Ovary (tissue), 3 donors: ENCODE measurements around the gene CSF1R.

Experiments
- POLR2A ChIP-seq: fragments of 450-650 bp; IDR thresholded peaks from one replicate; pipeline ENCODE4 v1.6.1; 2017; ENCODE audit warnings: antibody characterized with exemption, mild to moderate bottlenecking, moderate library complexity
- TF ChIP-seq, protein P1 (sequence below), 3 donors: fragments of 450-650 bp in 2 of 3; fragments of 200-600 bp in 1 of 3; IDR thresholded peaks; one replicate each; pipeline versions ENCODE4 v1.5.1 to v1.8.0; 2016 to 2022; ENCODE audit warnings: antibody characterized with exemption in 3 of 3, mild to moderate bottlenecking in 1 of 3
- donor health status: DM: no; HTN: no; CAD: no.

DNA sequence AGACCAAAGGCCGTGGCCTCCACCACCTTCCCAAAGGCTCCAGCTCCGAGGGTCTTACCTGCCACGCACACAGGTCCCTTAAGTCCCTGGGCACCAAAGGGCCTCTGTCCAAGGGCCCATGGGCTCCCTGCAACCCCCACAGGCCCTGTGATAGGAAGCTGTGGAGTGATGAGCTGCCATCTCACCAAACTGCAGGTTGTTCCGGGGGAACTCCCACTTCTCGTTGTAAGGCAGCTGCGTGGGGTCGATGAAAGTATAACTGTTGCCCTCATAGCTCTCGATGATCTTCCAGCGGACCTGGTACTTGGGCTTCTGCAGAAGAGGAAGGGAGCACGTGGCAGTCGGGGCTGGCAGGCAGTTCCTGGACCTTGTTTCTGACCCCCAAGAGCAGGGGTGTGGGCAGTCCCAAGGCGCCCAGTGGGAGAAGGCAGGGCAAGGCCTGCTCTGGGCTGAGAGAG, 24.8 kb downstream of the CSF1R start:
- TF ChIP-seq, protein P1, sequence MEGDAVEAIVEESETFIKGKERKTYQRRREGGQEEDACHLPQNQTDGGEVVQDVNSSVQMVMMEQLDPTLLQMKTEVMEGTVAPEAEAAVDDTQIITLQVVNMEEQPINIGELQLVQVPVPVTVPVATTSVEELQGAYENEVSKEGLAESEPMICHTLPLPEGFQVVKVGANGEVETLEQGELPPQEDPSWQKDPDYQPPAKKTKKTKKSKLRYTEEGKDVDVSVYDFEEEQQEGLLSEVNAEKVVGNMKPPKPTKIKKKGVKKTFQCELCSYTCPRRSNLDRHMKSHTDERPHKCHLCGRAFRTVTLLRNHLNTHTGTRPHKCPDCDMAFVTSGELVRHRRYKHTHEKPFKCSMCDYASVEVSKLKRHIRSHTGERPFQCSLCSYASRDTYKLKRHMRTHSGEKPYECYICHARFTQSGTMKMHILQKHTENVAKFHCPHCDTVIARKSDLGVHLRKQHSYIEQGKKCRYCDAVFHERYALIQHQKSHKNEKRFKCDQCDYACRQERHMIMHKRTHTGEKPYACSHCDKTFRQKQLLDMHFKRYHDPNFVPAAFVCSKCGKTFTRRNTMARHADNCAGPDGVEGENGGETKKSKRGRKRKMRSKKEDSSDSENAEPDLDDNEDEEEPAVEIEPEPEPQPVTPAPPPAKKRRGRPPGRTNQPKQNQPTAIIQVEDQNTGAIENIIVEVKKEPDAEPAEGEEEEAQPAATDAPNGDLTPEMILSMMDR (IDR thresholded peaks at IDR 0.05): no peak
- no peak for TF ChIP-seq POLR2A
